Activated CD8-positive, alpha-beta T cell treated with anti-CD3 and anti-CD28 coated beads for 36 hours (primary cell): Measurements from ENCODE around the gene ABCB8. TPM values are rescaled to one million over a fixed set of nuclear protein-coding genes. Genes with fewer than 3 reads are reported as not detected.
"Not testable (repeated sequence)": the region's sequence is repeated elsewhere in the genome, so short reads cannot be mapped to it uniquely, and the experiment has no call there.

ENCODE experiments used
- ATAC-seq: fragments of 200-7000 bp; cut with Tn5 transposase; one replicate; pipeline ENCODE4 v1.10.0; 2021; ENCODE audit warnings: mild to moderate bottlenecking, moderate library complexity
- CTCF ChIA-PET: fragments of 350-600 bp; sonication (Branson Sonifier 250); formaldehyde crosslinking; loops from one replicate; lab custom pipeline; 2021; ENCODE audit warnings: antibody characterized with exemption; lab: Charles Lee
- POLR2A ChIA-PET: fragments of 350-600 bp; sonication (Branson Sonifier 250); formaldehyde crosslinking; loops from one replicate; lab custom pipeline; 2021; ENCODE audit warnings: antibody characterized with exemption; lab: Charles Lee
- DNase-seq: peaks from one replicate; pipeline ENCODE4 v3.0.0-alpha.2; 2020
- H3K27ac Mint-ChIP-seq: one replicate; pipeline ENCODE4 v1.8.0; 2021; ENCODE audit warnings: mild to moderate bottlenecking, mixed read lengths
- H3K27me3 Mint-ChIP-seq: one replicate; pipeline ENCODE4 v1.8.0; 2021; ENCODE audit warnings: mixed read lengths
- H3K36me3 Mint-ChIP-seq: one replicate; pipeline ENCODE4 v1.8.0; 2021; ENCODE audit warnings: low read depth, mixed read lengths
- H3K4me1 Mint-ChIP-seq: one replicate; pipeline ENCODE4 v1.8.0; 2021; ENCODE audit warnings: low read depth, mixed read lengths
- H3K4me3 Mint-ChIP-seq: one replicate; pipeline ENCODE4 v1.8.0; 2021; ENCODE audit warnings: mild to moderate bottlenecking, moderate library complexity, mixed read lengths
- H3K9me3 Mint-ChIP-seq: one replicate; pipeline ENCODE4 v1.8.0; 2021; ENCODE audit warnings: mixed read lengths
- intact Hi-C: fragments of 100-400 bp; cut with micrococcal nuclease; formaldehyde crosslinking; loops from one replicate; pipeline ENCODE4 v1.10.0; 2022
- total RNA-seq, 2 experiments: library from RNA; stranded (reverse); gene quantifications; one replicate each; pipeline ENCODE4 v1.2.3, GENCODE V29; 2021
- TF ChIP-seq, protein P1 (sequence below): fragments of 200-600 bp; IDR thresholded peaks from one replicate; pipeline ENCODE4 v1.8.0; 2022; ENCODE audit warnings: antibody characterized with exemption, mild to moderate bottlenecking

Gene ABCB8
- total RNA-seq, 2 experiments from 2014 or later = 41.4 to 47.5 TPM

DNA sequence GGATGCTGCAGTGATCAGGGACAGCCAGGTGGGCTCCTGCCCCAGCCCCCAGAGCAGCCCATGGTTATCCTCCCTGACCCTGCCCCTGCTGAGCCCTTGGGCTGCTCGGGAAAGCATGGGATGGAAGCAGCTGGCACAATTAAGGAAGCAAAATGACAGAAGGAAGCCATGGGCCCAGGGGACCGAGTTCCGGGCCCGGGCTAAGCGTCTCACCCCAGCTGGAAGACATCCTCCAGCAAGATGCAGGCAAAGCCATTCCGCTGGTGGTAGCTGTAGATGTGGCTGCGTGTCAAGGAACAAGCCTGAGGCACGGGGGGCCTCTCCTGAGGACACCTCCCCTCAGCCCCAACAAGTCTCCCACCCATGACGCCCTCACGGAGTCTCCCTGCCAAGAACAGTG lies 5.0 kb upstream of the ABCB8 start:
- intact Hi-C loops = no loop called here
- Mint-ChIP-seq H3K27ac (no peak overlapping the region), H3K36me3 (no peaks in the 10 kb centered on the region), H3K4me1 (peaks cover 17% of the 10 kb centered on the region), H3K9me3 (no peaks in the 10 kb centered on the region), H3K27me3 (peaks cover 9% of the 10 kb centered on the region), H3K4me3 (no peak overlapping the region)
- TF ChIP-seq, protein P1, sequence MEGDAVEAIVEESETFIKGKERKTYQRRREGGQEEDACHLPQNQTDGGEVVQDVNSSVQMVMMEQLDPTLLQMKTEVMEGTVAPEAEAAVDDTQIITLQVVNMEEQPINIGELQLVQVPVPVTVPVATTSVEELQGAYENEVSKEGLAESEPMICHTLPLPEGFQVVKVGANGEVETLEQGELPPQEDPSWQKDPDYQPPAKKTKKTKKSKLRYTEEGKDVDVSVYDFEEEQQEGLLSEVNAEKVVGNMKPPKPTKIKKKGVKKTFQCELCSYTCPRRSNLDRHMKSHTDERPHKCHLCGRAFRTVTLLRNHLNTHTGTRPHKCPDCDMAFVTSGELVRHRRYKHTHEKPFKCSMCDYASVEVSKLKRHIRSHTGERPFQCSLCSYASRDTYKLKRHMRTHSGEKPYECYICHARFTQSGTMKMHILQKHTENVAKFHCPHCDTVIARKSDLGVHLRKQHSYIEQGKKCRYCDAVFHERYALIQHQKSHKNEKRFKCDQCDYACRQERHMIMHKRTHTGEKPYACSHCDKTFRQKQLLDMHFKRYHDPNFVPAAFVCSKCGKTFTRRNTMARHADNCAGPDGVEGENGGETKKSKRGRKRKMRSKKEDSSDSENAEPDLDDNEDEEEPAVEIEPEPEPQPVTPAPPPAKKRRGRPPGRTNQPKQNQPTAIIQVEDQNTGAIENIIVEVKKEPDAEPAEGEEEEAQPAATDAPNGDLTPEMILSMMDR = no peak
- DNase-seq (no peak), ATAC-seq (no peak)
- CTCF ChIA-PET = interaction anchor here (2.0 kb wide), 1 partner anchor 12 kb away, joined by 6 read pairs; no protein-coding TSS in a partner anchor
- POLR2A ChIA-PET = no interaction called here

DNA sequence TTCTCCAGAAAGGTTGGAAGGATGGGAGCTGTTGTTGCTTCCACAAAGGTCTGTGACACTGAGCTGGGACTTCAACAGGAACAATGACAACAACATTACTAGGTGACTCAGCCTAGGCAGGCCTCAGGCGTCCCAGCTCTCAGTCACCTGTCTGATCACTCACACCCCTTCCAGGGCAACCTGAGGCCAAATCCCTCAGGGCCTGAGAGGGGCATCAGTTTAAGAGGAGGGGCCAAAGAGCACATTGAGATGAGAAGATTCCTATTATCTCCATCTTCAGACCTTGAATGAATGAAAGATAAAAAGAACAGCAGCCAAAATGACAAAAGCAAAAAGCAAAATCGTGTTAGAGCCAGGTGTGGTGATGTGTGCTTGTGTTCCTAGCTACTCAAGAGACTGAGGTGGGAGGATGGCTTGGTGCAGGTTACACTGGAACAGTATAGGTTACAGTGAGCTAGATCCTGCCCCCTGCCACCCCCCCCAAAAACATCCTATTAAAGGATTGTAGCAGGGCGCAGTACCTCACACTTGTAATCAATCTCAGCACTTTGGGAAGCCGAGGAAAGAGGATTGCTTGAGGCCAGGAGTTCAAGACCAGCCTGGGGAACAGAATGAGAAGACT lies 3.7 kb upstream of the ABCB8 start, which contains the start of gene ATG9B:
Gene ATG9B, minus strand, starts transcription at position 60 of the 622 bp plus-strand sequence. CDS start 71 bp downstream, outside the sequence.
- Mint-ChIP-seq H3K4me3 (no peak within 1 kb of the TSS), H3K4me1 (peaks cover 14% of the 10 kb centered on the region), H3K27ac (no peak within 1 kb of the TSS), H3K36me3 (peaks cover 4% of the 10 kb centered on the region), H3K27me3 (peaks cover 7% of the 10 kb centered on the region), H3K9me3 (no peaks in the 10 kb centered on the region)
- intact Hi-C loops = no loop called here
- no peak for ATAC-seq
- ChIA-PET POLR2A (no interaction called here), CTCF (interaction anchor here (1.0 kb wide), 1 partner anchor 86 kb away, joined by 3 read pairs; no protein-coding TSS in a partner anchor)
- TF ChIP-seq, protein P1 = no peak
- no peak for DNase-seq

DNA sequence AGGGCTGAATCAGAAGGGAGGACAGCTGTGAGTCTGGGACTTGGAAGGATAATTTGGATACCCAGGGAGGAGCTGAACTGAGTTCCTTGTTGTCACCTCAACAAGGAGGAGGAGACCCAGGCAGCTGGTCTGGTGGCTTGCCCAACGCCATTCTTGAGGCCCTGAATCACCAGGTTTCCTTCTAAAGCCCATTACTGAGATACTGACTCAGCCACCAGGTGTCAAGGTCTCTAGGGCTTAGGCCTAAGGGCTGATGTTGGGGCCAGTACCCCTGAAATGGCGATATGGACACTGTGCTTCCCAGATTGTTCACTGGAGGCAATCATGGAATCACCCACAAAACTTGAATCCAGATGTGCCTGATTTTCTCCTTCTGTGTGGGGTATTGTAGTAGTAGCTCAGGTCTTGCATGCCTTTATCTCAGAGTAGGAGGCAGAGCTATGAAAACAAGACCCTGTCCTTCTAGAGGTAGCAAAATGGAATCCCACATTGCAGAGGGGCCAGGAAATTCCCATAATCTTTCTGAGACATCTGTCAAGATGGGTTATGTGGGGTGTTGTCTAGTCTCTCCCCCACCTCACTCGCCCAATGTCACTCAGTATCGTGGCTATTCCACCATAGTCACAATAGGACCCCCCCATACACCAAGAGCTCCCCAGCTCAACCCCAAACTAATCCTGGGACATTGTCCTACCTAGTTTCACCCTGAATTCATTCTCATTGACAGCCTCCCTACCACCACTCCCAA lies 2.2 kb upstream of the ABCB8 start:
- ChIA-PET CTCF (interaction anchor here (8.4 kb wide), 1 partner anchor 10 kb away, joined by 73 read pairs; no protein-coding TSS in a partner anchor), POLR2A (interaction anchor here (1.0 to 1.5 kb wide), 3 partner anchors 11 to 62 kb away, joined by 3 to 4 read pairs (median 4); no protein-coding TSS in a partner anchor)
- DNase-seq (no peak), ATAC-seq (no peak)
- TF ChIP-seq, protein P1 = no peak
- H3K4me3 Mint-ChIP-seq = no peak overlapping the region
- intact Hi-C loops = no loop called here
- H3K27me3 Mint-ChIP-seq = no peaks in the 10 kb centered on the region
- H3K36me3 Mint-ChIP-seq = peaks cover 4% of the 10 kb centered on the region
- H3K9me3 Mint-ChIP-seq = no peaks in the 10 kb centered on the region
- H3K27ac Mint-ChIP-seq = no peak overlapping the region
- H3K4me1 Mint-ChIP-seq = peaks cover 17% of the 10 kb centered on the region

DNA sequence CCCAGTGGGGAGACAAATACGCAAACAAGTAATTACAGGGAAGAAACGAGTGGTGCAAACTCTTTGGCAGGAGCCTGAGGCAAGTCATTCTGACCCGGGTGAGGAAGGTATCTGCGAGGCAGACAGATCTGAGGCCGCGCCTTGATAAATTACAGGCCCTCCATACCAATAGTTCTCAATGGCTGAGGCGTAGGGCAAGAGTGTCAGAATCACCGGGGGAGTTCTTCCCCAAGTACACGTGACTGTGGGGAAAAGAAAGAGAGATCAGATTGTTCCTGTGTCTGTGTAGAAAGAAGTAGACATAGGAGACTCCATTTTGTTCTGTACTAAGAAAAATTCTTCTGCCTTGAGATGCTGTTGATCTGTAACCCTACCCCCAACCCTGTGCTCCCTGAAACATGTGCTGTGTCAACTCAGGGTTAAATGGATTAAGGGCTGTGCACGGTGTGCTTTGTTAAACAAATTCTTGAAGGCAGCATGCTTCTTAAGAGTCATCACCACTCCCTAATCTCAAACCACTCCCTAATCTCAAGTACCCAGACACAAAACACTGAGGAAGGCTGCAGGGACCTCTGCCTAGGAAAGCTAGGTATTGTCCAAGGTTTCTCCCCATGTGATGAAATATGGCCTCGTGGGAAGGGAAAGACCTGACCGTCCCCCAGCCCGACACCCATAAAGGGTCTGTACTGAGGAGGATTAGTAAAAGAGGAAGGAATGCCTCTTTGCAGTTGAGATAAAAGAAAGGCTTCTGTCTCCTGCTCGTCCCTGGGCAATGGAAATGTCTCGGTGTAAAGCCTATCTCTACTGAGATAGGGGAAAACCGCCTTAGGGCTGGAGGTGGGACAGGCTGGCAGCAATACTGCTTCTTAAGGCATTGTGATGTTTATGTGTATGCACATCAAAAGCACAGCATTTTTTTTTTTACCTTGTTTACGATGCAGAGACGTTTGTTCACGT lies 1.2 kb upstream of the ABCB8 start:
- Mint-ChIP-seq H3K4me3 (peak overlapping the region; percentile 88), H3K27ac (peak overlapping the region; percentile 95), H3K4me1 (peaks cover 17% of the 10 kb centered on the region)
- ChIA-PET CTCF (interaction anchor here (1.0 to 8.4 kb wide), 4 partner anchors 11 to 86 kb away, joined by 3 to 73 read pairs (median 16); no protein-coding TSS in a partner anchor), POLR2A (interaction anchor here (1.0 to 1.6 kb wide), 4 partner anchors 8 to 63 kb away, joined by 3 to 20 read pairs (median 4); partner anchors contain the start of gene TMUB1)
- H3K9me3 Mint-ChIP-seq, ATAC-seq, H3K36me3 Mint-ChIP-seq, DNase-seq, H3K27me3 Mint-ChIP-seq, intact Hi-C loops: not testable (repeated sequence)

DNA sequence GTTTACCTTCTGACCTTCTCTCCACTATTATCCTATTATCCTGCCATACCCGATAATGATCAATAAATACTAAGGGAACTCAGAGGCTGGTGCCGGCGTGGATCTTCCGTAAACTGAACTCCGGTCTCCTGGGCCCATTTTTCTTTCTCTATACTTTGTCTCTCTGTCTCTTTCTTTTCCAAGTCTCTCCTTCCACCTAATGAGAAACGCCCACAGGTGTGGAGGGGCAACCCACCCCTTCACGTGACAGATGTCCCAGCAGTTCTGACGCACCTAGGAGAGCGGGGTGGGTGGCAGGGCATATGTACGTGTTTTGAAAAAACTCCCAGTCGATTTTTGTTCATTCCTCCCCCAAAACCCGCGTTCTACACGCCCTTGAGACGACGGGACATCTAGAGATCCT lies 521 bp upstream of the ABCB8 start:
- DNase-seq, H3K36me3 Mint-ChIP-seq, H3K27me3 Mint-ChIP-seq, H3K9me3 Mint-ChIP-seq: not testable (repeated sequence)
- ATAC-seq = peak; percentile 1
- Mint-ChIP-seq H3K27ac (peak overlapping the region; percentile 95), H3K4me1 (peaks cover 17% of the 10 kb centered on the region), H3K4me3 (peak overlapping the region; percentile 88)
- intact Hi-C loops = loop anchor here (2.0 kb wide), 1 partner anchor 31 kb away; the partner anchor contains the start of gene SLC4A2
- ChIA-PET POLR2A (interaction anchor here (1.2 to 1.9 kb wide), 5 partner anchors 9 to 56 kb away, joined by 3 to 20 read pairs (median 7); partner anchors contain the start of gene TMUB1), CTCF (interaction anchor here (0.9 to 8.4 kb wide), 11 partner anchors 11 to 85 kb away, joined by 3 to 73 read pairs (median 4); partner anchors contain the start of gene SLC4A2)
